Stimulated activated CD4-positive, alpha-beta T cell treated with anti-CD3 and anti-CD28 coated beads, Interleukin-15, amount 100 ng/mL, for 48 hours (primary cell): ENCODE results near the gene TBXAS1.

ENCODE experiments used
- DNase-seq, 2 donors: peaks; one replicate each; pipeline ENCODE4 v3.0.0-alpha.2; 2020; ENCODE audit warnings: low read depth in 2 of 2

TBXAS1 gene

DNA sequence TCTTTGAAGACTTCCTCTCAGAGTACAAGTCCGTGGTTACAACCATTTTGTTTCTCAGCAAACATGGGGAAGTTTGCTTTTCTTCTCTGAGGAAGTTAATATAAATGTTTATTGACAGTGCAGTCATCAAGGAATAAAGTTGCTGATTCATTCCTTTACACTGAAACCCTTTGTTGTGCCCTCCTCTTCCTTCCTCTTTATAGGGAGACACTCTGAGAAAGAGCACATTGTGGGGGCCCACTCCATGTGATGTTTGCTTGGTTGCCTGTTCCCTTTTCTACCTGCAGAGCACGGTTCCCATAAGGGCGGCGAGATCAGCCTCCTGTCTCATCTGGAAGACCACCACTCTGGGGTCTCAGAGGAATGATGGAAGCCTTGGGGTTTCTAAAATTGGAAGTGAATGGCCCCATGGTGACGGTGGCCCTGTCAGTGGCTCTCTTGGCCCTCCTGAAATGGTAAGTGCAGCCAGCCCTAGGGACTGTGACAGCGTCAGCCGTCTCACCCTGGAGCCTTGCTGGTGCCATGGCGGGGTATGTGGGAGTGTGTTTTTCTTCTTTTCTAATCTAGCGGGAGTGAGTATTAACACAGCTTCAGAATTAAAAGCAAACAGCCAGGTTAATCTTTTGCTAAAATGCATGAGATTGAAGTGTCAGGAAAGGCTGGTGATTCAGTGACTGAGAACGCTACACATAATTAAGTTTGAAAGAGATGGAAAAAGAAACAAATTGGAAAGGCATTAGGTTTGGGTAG lies at the start of gene TBXAS1:
TBXAS1 (plus strand) TSS at position 240 of the 750 bp plus-strand sequence; CDS start at position 367, 127 bp downstream.
- peak in 1 of 2 donors; percentile 12 for DNase-seq

DNA sequence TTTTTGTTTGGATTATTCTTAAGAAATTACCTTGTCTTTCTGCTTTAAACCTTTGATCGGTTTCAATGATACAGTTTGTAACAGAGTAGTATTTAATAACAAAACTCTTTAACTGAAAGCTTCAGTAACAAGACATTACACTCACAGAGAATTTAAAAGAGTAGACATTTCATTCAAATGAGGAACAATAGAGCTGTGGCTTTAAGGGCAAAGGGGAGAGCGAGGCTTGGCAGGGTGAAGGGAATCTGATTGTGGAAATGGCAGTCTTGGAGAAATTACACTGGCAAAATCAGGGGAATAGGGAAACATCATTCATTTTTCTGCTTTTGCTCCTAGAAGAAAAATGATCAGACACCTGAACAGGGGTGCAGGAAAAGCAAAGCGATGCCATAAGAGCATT lies 46.1 kb upstream of the TBXAS1 start:
- DNase-seq: no peak

DNA sequence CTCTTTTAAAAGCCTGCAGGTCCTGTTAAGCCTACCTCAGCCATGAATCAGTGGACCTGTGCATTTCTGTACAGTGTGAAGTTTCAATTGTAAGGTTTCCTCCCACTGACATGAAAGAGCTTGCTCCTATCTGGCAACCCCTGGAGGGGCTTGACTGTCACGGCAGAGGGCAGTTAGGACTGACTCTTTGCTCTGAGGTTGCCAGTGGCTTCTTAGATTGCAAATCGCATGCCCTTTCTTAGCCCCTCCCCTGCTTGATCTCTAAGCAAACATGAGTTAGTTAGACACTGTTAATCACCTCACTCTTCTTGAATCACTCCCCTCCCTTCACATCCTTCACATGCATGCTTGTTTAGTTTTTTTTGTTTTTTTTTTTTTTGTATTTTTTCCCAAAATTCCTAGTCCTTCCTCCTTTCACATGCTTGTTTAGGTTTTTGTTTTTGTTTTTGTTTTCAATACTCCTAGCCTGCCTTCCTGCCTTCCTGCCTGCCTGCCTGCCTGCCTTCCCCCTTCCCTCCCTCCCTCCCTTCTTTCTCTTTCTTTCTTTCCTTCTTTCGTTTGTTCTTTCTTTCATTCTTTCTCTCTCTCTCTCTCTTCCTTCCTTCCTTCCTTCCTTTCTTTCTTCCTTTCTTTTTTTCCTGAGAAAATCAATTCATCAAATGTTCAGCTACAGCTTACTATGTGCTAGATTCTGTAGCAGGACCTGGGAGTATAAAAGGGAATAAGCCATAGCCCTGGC lies 45.2 kb upstream of the TBXAS1 start:
- no peak for DNase-seq

DNA sequence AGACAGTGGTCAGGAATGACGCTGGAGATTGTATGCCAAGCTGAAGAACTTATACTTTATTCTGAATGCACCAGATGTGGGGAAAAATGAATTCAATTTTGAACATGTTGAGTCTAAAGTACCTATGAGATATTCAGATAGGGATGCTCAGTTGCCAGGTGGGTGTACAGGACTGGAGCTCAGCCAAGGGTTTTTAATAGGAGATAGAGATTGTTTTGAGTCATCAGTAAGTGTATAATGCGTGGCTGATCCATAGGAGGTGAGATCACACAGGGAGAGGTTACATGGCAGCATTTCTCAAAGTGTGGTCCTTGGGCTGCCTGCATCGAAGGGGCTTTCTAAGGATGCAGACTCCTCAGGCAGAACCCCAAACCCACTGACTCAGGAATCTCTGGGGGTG lies 44.4 kb upstream of the TBXAS1 start:
- no peak for DNase-seq

DNA sequence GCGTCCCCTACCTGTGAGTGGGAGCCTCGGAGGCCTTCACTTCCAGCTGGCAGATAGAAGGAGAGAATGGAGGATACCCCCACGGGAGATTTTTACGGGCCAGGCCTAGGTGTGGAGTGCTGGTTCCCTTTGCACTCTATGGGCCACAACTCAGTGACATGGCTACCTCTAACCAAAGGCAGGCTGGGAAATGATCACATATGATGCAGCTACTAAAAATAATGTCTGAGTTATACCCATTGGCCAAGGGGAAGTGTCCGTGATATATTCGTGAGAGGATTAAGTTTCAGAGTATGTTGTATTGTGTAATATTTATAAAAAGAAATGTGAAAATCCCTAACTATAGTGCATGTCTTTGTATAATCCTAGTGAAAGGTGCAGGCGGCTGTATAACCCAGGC lies 37.7 kb upstream of the TBXAS1 start:
- DNase-seq: no peak

DNA sequence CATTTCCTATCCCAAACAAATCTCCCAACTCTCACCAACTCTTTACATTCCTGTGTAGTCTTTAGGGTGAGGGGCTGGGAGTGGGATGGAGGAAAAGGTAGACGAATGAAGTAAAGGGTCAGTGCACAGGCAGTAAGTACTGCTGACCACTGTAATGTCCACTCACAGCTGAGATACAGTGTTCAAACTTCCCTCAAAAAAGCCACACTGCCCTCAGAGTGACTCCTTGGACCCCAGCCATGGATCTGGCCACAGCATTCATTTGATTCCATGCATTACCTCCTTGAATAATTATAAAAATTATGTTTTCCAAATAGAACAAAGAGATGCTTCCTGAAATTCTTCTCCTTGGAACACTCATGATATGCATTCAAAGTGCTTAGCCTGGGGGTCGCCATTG lies 31.5 kb upstream of the TBXAS1 start:
- no peak for DNase-seq

DNA sequence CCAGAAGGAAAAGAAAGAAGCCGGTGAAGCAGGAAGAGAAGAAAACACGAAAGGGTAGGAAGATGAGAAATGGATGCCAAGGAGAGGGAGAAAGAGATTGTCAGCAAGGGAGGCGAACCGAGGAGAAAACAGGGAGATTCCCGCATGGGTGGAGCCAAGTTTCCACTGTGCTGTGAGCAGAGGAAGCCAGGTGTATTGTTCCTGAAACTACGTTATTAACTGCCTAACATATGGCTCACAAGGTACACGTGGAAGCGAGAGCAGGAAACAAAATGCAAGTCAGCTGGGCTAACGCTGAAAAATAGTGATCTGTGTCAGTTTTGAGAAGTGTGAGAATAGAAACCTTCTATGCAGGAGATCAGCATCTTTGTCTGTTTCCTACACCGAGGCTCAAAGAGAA lies 30.8 kb upstream of the TBXAS1 start:
- DNase-seq: no peak

DNA sequence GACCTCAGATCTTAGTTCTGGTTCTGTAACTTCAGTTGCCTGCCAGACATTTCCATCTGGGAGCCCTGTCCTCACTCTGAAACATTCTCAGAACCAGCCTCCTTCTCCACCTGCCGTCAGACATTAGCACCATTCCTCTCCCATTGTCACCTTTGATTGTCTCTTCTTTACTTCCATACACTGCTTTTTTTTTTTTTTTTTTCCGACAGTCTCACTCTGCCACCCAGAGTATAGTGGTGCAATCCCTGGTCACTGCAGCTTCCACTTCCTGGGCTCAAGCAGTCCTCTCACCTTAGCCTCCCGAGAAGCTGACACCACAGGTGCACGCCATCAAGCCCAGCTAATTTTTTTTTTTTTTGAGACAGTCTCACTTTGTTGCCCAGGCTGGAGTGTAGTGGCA lies 30.2 kb upstream of the TBXAS1 start:
- no peak for DNase-seq

DNA sequence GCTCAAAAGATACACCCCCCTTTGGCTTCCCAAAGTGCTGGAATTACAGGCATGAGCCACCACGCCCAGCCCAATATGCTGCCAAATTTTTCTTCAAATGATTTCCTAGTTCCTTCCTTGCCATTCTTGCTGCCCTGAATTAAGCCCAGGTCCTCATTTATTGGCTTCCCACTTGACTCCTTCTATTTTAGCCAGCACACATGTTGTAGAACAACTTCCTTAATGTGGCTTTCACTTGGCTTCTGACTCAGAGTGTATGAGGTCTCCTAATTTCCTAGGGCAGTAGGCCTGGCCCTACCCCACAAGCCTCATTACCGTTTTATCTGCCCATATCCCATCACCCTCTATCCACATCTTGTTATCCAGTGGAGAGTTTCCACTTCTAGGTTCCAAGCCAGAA lies 29.5 kb upstream of the TBXAS1 start:
- no peak for DNase-seq

DNA sequence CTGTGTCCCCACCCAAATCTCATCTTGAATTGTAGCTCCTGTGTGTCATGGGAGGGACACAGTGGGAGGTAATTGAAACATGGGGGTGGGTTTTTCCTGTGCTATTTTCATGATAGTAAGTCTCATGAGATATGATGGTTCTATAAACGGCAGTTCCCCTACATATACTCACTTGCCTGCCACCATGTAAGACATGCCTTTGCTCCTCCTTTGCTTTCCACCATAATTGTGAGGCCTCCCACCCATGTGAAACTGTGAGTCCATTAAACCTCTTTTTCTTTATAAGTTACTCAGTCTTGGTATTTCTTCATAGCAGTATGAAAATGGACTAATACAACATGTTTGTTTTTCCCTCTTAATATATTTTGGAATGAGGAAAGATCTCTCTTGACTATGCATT lies 24.5 kb upstream of the TBXAS1 start:
- DNase-seq: no peak

DNA sequence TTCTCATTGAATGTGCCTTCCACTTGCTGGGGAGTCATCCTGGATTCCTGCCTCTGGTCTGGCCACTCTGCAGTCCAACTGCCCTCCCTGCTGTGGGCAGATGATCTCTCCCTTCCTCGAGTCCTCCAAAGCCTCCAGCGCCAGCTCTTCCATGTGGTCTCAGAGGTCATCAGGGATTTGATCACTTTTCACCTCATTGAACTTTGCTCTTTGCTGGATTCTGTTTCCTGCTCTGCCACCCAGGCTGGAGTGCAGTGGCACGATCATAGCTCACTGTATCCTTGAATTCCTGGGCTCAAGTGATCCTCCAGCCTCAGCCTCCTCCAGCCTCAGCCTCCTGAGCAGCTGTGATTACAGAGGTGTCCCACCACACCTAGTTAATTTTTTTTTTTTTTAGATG lies 22.1 kb upstream of the TBXAS1 start:
- no peak for DNase-seq

DNA sequence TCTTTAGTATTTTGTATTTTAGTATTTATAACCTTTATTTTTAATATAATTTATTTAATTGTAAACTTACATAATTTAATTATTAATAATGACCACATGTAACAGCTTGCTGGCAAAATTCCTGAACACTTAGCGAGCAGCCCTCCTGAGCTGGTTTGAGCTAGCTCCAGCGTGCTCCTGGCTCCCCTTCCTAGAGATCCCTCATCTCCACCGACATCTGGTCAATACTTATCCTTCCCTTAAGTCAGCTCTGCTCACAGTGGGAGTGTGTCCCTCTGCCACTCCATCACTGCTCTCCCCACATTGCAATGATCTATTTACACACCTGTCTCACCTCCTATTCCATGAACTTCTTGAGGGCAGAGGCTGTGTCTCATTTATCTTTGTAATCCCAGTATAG lies 20.6 kb upstream of the TBXAS1 start:
- no peak for DNase-seq

DNA sequence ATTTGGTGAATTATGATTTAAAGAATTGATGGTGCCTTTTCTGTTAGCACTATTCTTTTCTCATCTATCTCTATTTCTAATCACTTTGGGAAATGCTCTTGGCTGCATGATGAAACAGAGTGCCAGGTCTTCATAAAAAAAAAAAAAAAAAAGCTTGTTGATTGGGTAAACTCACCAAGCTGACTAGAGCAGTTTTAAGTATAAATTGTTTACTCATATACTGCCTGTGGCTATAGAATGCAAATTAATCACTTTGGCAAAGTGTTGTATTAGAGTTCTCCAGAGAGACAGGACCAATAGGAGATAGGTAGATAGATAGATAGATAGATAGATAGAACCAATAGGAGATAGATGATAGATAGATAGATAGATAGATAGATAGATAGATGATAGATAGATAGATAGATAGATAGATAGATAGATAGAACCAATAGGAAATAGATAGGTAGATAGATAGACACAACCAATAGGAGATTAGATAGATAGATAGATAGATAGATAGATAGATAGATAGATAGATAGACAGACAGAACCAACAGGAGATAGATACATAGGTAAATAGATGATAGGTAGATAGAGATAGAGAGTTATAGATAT lies 20.1 kb upstream of the TBXAS1 start:
- DNase-seq: no peak

DNA sequence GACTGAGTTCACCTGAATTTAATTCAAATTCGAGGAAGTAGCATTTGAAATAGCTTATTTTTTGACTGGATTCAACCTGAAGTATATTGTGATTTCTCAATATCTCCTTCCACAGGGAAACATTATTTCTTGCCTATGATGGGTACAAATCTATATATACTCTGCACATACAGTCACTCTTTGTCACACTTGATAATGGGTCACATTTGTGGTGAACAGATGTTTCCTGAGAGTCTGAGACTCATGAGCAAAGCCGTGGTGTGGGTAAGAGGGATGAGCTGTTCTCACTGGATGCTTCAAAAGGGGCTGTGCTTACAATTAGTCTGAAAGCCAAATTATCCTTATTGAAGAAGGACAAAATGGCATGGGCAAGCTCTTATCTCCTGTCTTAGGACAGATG lies 18.0 kb upstream of the TBXAS1 start:
- DNase-seq: no peak

DNA sequence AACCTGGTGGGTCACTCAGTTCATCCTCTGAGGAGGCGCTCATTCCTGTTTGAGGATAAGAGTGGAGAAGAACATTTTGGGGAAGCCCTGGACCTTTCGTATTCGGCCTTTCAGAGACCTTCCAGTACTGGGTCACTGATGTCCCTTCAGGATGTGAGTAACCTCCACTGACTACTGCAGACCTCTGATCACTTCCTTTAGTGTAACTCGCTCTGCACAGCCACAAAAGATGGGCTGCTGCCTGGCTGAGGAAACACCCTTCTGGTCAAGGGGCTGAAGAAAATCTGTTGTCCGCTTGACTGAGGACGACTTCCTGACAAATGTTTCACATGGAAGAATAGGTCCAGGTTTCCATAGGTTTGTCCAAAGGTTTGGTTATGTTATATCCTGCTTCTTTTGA lies 15.9 kb upstream of the TBXAS1 start:
- no peak for DNase-seq

DNA sequence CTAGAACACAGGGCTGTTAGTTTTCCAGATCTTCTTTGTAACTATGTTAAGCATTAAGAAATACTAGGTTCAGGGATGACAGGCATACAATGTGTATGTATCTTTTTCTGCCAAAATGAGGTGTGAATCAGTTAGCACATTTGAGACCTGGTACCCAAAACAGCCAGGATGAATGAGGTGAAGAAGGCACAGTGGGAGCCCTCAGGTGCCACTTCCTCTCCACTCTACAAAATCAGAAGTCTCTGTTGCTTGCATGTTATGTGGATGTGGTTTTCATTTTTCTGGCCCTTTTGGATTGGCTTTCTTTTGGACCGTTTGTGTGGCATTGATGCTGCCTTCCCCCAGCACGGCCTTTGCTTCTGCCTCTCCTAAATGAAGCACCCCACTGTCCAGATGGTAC lies 15.4 kb upstream of the TBXAS1 start:
- no peak for DNase-seq

DNA sequence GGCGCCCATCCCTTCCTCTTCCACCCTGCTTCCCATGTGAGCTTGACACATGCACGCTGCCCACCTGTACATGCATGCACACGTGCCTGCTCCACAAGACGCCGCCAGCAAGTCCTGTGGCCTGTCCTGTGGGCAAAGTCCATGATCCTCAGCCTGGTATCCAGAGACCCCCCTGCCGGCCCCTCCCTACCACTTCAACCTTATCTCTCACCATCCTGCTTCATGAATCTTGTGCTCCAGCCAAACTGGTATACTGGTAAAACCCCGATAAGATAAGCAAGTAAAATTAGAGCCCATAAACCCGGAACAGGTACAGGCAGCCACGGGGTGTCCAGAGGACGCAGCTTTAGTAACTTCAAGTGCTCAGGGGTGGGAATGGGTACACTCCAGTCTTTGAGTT lies 11.8 kb upstream of the TBXAS1 start:
- DNase-seq: no peak

DNA sequence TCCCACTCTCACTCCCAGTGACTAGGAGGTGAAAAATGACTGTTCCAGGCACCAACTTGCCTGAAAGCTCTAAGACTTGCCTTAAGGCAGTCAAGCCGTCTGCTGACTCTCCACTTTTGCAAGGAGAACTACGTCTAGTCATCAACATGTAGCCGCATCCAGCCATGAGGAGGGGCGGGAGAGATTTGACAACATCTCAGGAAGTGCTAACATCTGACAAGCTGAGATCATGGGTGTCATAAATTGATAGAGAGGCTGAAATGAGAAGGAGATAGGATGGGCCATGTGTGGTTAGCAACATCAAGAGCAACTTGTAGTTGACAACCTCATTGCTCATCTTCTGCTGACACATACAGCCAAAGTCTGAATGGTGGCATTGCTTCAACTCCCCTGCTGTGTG lies 9.0 kb upstream of the TBXAS1 start:
- DNase-seq: no peak

DNA sequence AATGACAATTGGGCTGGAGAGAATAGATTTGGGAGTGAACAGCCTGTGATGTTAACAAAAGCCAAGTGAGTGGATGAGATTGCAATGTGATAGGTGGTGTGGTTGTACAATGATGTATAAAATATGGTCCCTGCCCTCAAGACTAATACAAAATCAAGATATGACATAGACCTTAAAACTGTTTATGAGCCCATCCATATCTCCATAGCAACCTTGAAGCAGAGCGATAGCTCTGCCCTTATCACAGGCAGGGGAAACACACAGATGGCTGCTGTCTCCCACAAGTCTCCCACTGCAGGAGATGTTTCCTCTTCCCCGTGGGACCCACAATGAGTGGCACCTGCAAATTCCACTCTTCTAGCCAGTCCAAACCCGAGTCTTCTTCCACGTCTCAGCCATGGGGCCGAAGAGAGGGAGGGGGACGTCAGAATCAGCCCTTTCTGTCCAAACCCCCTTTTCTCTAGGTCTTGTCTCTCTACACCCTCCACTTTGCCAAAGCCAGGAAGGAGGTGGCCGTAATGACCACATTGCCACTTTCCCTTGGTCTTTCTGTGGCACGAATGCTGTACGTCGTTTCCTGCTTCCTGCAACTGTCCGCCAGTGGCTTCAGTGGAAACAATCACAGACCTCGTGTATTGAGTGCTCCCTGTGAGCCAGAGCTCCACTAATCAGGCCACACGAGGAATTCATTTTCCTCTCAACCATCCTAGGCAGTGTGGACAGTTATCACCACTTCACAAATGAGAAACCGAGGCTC lies 7.5 kb upstream of the TBXAS1 start:
- no peak for DNase-seq

DNA sequence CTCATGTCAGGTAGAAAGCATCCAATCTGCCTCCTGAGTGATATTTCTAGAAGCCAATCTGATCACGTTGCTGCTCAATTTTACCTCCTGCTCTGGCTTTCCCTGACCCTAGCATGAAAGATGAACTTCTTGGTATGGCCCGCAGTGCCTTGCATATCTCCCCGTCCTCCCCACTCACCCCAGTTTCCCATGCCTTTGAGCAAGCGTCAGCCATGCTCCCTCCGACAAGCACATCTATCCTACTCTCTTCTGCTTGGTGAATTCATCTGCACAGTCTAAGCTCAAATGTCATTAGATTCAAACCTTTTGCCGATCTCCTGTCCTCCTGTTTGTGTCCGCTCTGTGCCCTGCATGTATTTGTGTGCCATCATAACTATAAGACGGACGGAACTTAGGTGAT lies 6.2 kb upstream of the TBXAS1 start:
- no peak for DNase-seq

DNA sequence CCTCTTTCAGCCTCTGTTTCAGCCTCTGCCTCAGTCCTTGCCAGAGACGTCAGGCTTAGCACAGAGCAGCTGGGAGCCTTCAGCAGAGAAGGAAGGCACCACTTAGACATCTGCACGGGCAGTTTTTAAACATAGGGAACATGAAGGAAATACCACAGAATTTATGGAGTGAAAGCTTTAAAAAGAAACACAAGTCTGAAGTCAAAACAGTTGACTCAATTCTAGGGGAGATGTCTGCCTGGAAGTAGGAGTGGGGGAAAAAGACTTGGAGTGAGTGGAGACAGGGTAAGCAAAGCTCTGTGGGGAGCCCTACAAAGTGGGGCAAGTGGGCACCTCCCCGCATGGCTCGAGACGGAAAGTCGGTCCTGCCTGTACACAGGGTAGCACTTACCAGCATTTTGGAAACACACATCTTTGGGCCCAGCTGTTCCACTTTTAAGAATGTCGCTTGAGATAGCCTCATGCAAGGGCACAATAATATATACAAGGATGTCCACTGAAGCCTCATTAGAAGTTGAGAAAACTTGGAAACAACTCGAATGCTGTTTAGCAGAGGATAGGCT lies 5.0 kb upstream of the TBXAS1 start:
- DNase-seq: no peak

DNA sequence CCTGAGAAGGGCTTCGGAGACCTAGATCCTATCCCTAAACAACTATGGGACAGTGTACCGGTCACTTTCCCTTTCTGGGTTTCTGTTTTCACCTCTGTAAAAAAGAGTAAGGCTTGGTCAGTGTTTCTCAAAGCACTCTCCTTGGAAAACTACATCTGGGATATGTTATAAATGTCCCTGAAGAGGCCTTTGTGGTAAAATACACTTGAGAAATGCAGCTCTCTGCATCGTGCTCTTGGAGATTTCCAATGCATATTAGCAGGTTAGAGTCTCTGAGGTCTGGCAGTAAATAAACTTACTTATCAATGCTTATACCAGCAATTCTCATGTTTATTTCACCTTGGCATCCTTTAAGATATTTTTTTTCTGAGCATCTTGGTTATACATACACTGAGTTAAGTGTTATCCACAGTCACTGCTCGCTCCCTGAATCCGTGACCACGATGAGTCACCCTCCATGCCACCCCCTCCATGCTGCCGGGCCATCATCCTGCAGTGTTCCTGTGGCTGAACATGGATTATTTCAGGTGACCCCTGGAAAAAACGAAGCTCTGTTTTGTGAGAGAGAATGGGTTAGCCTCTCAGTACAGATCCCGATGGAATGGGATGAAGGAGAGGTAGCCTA lies 3.3 kb upstream of the TBXAS1 start:
- DNase-seq: no peak
